DND-41 (cell line): ENCODE results near the gene CEP295NL.

ENCODE experiments used
- CTCF ChIP-seq: IDR thresholded peaks from 2 replicates; pipeline ENCODE4 v1.5.1; 2012; ENCODE audit warnings: borderline replicate concordance, low read length, moderate library complexity, mild to moderate bottlenecking; ENCODE audit not compliant: poor library complexity, severe bottlenecking; ENCODE audit errors: extremely low read depth
- EZH2 ChIP-seq: IDR thresholded peaks from 3 replicates; pipeline ENCODE4 v1.6.1; 2012; ENCODE audit warnings: borderline replicate concordance, low read depth, mild to moderate bottlenecking, moderate library complexity, low read length, inconsistent platforms; ENCODE audit not compliant: severe bottlenecking

GRCh38 chr17:78935419-78936323 is 32.7 kb upstream of the CEP295NL start:
- TF ChIP-seq CTCF (no peak), EZH2 (no peak)
